NCI-H187 treated with DMSO at 0.1 percent for 48 hours (cell line): ENCODE results near the gene LIN9.
"Not testable (repeated sequence)": the region's sequence is repeated elsewhere in the genome, so short reads cannot be mapped to it uniquely, and the experiment has no call there.

Experiments
- DNase-seq: peaks from one replicate; lab custom pipeline; 2025; lab: John Stamatoyannopoulos, UW

LIN9 gene

GRCh38 chr1:226211181-226211821 lies 97.7 kb downstream of the LIN9 start:
- DNase-seq = no peak

GRCh38 chr1:226210571-226211176 lies 98.3 kb downstream of the LIN9 start:
- no peak for DNase-seq

DNA sequence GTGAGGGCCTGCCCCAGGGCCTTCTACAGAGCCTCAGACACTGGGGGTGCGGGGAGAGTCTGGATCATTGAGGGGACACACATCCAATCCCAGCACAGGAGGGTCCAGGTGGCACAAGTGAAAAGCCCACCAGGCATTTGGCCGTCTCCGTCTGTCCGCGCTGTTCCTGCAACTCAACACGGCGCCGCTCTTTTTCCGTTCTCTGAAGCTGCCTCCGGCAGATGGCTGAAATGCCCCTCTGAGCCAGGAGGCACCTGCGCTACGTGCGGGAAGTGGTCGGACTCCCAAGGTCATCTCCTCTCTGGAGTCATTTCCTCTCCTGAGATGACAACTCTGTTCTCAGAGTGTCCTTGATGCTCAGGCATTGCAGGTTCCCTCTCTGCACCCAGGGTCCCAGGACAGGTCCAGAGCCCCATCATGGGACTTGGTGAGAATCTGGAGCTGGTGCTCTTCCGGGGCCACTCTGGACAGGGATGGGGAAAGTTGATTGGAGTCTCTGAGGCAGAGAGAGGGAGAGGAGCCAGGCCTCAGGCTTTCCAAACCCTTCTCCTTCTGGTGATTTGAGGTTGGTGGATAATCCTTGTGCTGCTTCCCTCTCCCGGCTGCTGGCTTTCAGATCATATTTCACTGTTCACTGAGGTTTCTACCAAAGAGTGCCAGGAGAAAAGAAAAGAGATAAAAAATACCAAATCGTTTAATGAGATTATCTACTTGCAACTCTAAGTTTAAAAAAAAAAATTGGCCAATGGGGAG lies 99.5 kb downstream of the LIN9 start:
- DNase-seq = no peak

DNA sequence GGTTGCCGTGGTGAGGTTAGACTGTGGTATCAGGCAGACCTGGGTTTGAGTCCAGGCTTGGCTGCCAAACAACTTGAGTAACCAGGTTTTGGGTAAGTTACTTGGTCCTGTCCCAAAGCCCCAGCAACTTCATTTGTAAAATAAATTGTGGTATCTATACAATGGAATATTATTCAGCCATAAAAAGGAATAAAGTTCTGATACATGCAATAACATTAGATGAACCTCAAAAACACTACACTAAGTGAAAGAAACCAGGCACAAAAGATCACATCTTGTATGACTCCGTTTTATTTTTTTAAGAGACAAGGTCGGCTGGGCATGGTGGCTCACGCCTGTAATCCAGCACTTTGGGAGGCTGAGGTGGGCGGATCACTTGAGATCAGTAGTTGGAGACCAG lies 101.9 kb downstream of the LIN9 start:
- DNase-seq = no peak

- no peak for DNase-seq
Measured at GRCh38 chr1:226204198-226204597, 104.8 kb downstream of the LIN9 start.

- no peak for DNase-seq
Measured at GRCh38 chr1:226203655-226204054, 105.3 kb downstream of the LIN9 start.

GRCh38 chr1:226203240-226203639 lies 105.7 kb downstream of the LIN9 start:
- no peak for DNase-seq

- not testable (repeated sequence) for DNase-seq
Measured at GRCh38 chr1:226202666-226203065, 106.3 kb downstream of the LIN9 start.

DNA sequence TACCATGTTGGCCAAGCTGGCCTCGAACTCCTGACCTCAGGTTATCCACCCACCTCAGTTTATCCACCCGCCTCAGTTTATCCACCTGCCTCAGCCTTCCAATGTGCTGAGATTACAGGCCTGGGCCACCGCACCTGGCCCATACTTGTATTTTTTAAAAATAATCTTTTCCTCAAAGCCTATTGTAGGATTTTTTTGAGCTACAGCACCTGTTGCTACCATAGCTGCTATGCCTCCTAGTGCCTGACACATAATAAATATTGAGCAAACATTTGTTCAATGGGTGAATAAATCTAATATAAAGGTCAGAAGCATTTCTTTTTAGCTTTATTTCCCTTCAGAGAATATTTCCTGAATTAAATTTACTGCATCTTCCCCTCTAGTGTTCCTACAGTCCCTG lies 106.7 kb downstream of the LIN9 start:
- no peak for DNase-seq

- no peak for DNase-seq
Measured at GRCh38 chr1:226201029-226201593, 107.9 kb downstream of the LIN9 start.

GRCh38 chr1:226199971-226200370 lies 109.0 kb downstream of the LIN9 start:
- no peak for DNase-seq

GRCh38 chr1:226195144-226195543 lies 113.8 kb downstream of the LIN9 start:
- DNase-seq = no peak

- no peak for DNase-seq
Measured at GRCh38 chr1:226187380-226187779, 121.6 kb downstream of the LIN9 start.

DNA sequence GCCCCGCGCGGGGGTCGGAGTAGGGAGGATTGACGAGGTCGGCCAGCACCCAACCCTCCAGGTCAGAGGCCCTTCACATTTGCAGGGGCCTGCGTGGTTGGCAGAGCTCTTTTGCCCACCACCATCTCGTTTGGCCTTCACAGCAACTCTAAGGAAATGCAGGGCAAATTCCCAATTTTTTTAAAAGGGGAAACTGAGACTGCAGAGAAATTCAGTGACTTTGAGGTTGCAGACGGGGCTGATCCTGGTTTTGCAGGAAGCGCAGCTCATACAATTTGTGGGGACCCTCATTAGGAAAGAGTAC lies 122.0 kb downstream of the LIN9 start:
- DNase-seq = no peak

DNA sequence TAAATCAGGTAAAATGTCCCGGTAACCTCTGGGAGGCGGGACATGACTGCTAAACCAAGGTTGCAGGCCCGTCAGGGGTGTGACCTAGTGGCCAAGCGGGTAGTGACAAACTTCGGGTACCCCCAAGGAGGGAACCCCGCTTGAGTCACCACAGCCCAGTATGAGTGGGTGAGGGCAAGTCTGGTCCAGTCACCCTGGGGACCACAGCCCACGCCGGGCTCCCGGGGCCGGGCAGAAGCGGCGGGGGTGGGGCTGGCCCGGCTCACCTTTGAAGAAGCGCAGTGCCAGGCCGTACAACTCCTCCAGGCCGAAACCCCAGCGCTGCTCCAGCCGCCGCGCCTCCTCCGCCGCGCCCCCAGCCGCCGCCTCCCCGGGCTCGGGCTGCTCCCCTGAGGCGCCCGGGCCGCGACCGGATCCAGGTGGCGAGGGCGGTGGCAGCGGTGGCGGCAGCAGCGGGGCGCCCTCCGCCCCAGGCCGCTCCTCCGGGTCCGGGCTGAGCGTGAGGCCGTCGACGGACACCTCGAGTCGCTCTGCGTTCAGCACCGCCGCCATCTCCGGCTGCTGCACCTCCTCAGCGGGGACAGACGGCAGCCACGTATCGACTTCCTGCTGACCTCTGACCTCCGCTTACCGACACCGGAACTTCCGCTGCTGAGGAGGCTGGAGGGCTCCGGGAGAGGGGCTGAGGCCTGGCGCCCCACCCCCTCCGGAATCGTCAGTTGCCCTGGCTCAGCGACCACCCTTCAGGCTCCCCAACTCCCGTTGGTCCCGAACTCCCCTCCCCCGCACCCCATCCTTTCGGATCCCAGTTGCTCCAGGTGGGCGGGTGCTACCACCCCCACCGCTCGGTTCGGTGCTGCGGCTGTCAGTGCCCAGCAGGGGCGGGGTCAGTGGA lies 122.6 kb downstream of the LIN9 start, which contains the start of gene ACBD3:
Gene ACBD3, minus strand, starts transcription at position 618 of the 895 bp plus-strand sequence. Its CDS starts 66 bp downstream, at position 552.
- DNase-seq = peak; percentile 34

GRCh38 chr1:226185141-226186036 lies 123.6 kb downstream of the LIN9 start:
- DNase-seq = no peak

DNA sequence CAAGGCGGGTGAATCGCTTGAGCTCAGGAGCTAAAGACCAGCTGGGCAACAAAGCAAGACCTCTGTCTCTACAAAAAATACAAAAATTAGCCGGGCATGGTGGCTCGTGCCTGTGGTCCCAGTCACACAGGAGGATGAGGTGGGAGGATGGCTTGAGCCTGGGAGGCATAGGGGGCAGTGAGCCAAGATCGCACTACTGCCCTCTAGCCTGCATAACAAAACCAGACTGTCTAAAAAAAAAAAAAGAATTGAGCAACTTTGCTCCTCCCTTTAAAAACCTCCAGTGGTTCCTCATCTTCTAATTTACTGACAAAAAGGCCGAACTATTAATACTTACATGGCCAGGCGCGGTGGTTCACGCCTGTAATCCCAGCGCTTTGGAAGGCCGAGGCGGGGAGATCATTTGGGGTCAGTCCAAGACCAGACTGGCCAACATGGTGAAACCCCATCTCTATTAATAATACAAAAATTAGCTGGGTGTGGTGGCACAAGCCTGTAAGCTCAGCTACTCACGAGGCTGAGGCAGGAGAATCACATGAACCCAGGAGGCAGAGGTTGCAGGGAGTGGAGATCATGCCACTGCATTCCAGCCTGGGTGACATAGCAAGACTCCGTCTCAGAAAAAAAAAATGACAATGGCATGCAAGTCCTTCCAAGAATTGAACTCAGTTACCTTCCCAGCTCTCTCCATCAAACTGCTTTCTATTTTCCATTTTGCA lies 126.8 kb downstream of the LIN9 start:
- DNase-seq = no peak
